Measurements from ENCODE around the gene PLSCR5. TPM values are rescaled to one million over a fixed set of nuclear protein-coding genes. Genes with fewer than 3 reads are reported as not detected.

PLSCR5 gene
- polyA plus RNA-seq, 2 donors = not detected

DNA sequence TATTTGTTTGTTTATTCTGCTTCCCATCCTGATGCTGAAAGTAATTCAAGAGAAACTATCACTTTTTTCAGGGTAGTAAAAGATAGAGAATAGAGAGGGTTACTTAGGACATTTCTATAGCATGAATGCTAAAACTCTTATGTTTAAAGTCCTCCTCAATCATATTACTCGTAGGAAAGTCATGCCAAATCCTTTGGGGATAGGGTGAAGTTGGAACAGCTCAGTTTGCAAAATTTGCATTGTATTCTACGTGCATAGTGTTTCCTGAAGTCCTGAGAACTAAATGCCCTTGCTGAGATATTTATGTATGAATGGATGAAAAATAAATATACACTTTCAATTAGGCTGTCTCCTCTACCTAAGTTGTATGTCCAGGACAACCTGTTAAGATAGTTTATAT, 14.6 kb downstream of the PLSCR5 start:
- Histone ChIP-seq H3K27ac (ENCODE audit: low read depth in 2 of 2, low read length in 1 of 2) (no peak overlapping the region), H3K4me3 (ENCODE audit: low read depth in 1 of 2, low read length in 2 of 2) (no peak overlapping the region), H3K36me3 (ENCODE audit: control insufficient read depth in 2 of 2, insufficient read depth in 2 of 2, low read length in 1 of 2) (no peaks in the 10 kb centered on the region), H3K27me3 (ENCODE audit: control insufficient read depth in 1 of 2, insufficient read depth in 2 of 2, low read length in 2 of 2) (no peaks in the 10 kb centered on the region), H3K4me1 (ENCODE audit: control insufficient read depth in 2 of 2, insufficient read depth in 2 of 2, low read length in 1 of 2) (no peaks in the 10 kb centered on the region), H3K9me3 (ENCODE audit: control insufficient read depth in 2 of 2, insufficient read depth in 1 of 2, low read depth in 1 of 2, low read length in 1 of 2) (no peaks in the 10 kb centered on the region)
- WGBS, 2 donors = 50 to 52% methylated on average over 2 of the region's 2 CpGs

DNA sequence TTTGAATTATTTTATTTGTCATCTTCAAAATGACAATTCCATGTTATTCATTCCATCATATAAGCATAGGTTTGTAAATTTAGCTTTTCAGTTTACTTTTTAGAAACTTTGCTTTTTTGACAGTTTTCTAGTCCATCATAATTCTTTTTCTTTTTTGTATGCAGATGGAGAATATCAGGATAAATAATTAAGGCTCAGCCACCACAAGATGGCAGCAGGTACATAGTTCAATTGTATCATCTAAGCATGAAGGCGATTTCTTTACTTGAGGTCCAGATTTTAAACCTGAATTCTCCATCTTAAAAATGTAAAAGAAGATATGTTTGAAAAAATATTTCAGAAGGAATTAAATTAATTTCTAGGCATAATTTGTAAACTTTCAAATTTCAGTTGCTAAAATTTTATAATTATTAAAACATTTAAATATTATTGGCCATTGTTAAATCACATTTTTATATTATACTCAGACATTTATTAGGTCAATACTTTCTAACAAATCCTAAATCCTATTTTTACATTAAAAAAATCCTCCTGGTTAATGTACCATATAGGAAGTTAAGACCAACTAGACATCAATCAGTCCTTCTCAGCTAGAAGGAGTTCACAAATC, 15.1 kb downstream of the PLSCR5 start:
- Histone ChIP-seq H3K36me3 (ENCODE audit: control insufficient read depth in 2 of 2, insufficient read depth in 2 of 2, low read length in 1 of 2) (no peaks in the 10 kb centered on the region), H3K27ac (ENCODE audit: low read depth in 2 of 2, low read length in 1 of 2) (no peak overlapping the region), H3K4me3 (ENCODE audit: low read depth in 1 of 2, low read length in 2 of 2) (no peak overlapping the region), H3K9me3 (ENCODE audit: control insufficient read depth in 2 of 2, insufficient read depth in 1 of 2, low read depth in 1 of 2, low read length in 1 of 2) (no peaks in the 10 kb centered on the region), H3K4me1 (ENCODE audit: control insufficient read depth in 2 of 2, insufficient read depth in 2 of 2, low read length in 1 of 2) (no peaks in the 10 kb centered on the region), H3K27me3 (ENCODE audit: control insufficient read depth in 1 of 2, insufficient read depth in 2 of 2, low read length in 2 of 2) (no peaks in the 10 kb centered on the region)
- 2 to 5% methylated on average over 1 of the region's 1 CpG for WGBS, 2 donors

DNA sequence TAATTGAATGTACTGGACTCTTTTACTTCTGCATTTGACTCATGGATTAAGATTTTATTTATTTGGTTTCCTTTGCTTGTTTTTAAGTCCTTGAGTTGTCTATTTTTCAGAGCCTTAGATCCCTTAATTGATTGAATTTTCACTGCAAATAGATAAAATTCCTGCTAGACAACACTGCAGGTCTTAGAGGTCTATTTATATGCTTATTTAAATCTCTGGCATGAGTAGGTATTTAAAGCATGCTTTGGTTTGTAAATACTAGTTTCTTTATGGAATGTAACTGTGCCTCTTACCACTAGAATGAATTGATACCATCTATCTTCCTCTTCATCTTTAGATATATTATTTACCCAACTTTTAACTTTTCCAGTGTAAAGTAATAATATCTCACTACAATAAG, 20.0 kb downstream of the PLSCR5 start:
- Histone ChIP-seq H3K27ac (ENCODE audit: low read depth in 2 of 2, low read length in 1 of 2) (no peak overlapping the region), H3K9me3 (ENCODE audit: control insufficient read depth in 2 of 2, insufficient read depth in 1 of 2, low read depth in 1 of 2, low read length in 1 of 2) (peaks cover 0 to 3% of the 10 kb centered on the region in 2 donors), H3K4me1 (ENCODE audit: control insufficient read depth in 2 of 2, insufficient read depth in 2 of 2, low read length in 1 of 2) (peaks cover 2% of the 10 kb centered on the region in 2 donors), H3K4me3 (ENCODE audit: low read depth in 1 of 2, low read length in 2 of 2) (no peak overlapping the region), H3K36me3 (ENCODE audit: control insufficient read depth in 2 of 2, insufficient read depth in 2 of 2, low read length in 1 of 2) (no peaks in the 10 kb centered on the region), H3K27me3 (ENCODE audit: control insufficient read depth in 1 of 2, insufficient read depth in 2 of 2, low read length in 2 of 2) (no peaks in the 10 kb centered on the region)

DNA sequence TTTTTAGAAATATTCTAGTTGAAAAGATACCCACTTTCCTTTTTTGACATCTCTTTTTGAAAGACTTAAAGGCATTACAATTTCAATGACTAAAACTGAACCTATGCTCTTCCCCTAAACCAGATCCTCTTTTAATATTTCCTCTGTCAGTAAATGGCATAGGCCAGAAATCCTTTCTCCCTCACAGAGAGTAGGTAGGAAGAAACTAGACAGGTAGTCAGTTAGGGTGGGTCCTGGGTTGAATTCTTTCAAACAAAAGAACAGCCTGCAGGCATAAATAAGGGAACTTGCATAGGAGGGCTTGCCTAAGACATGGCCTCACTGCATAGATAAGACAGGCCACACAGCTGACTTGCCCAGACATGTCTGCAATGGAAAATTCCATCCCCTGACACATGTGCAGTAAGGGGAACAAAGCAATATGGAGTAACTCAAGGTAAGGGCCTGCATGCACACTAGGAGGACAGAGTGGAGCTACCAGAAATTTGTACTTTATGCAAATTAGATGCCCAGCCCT, 23.1 kb downstream of the PLSCR5 start:
- H3K4me1 ChIP-seq (ENCODE audit: control insufficient read depth in 2 of 2, insufficient read depth in 2 of 2, low read length in 1 of 2) = peaks cover 2% of the 10 kb centered on the region in 2 donors
- no peaks in the 10 kb centered on the region for H3K36me3 ChIP-seq (ENCODE audit: control insufficient read depth in 2 of 2, insufficient read depth in 2 of 2, low read length in 1 of 2)
- no peaks in the 10 kb centered on the region for H3K27me3 ChIP-seq (ENCODE audit: control insufficient read depth in 1 of 2, insufficient read depth in 2 of 2, low read length in 2 of 2)
- H3K9me3 ChIP-seq (ENCODE audit: control insufficient read depth in 2 of 2, insufficient read depth in 1 of 2, low read depth in 1 of 2, low read length in 1 of 2) = peaks cover 0 to 3% of the 10 kb centered on the region in 2 donors
- no peak overlapping the region for H3K27ac ChIP-seq (ENCODE audit: low read depth in 2 of 2, low read length in 1 of 2)
- H3K4me3 ChIP-seq (ENCODE audit: low read depth in 1 of 2, low read length in 2 of 2) = no peak overlapping the region

DNA sequence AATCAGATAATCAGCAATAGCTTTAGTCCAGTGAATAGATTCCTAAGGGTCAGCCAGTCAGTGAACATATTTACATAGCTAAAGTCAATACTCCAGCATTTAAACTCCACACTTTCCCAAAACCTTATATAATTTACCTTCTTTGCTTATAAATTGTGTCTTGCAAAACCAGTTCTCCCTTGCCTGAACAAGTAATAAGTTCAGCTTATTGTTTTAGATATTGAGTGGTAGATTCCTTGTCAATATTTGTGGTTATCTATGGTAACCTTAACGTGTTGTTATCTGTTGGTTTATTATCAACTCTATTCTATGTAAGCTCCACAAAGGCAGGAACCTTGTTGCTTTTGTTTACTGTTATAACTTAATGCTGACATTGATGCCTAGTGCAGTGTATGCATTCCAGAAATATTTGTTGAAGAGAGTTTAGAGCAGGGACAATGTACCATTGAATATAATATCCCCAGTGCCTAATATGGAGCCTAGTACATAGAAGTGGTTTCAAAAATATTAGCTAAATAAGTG, 24.0 kb downstream of the PLSCR5 start:
- no peaks in the 10 kb centered on the region for H3K27me3 ChIP-seq (ENCODE audit: control insufficient read depth in 1 of 2, insufficient read depth in 2 of 2, low read length in 2 of 2)
- WGBS, 2 donors = 25 to 33% methylated on average over 1 of the region's 1 CpG
- H3K4me3 ChIP-seq (ENCODE audit: low read depth in 1 of 2, low read length in 2 of 2) = no peak overlapping the region
- H3K27ac ChIP-seq (ENCODE audit: low read depth in 2 of 2, low read length in 1 of 2) = no peak overlapping the region
- H3K4me1 ChIP-seq (ENCODE audit: control insufficient read depth in 2 of 2, insufficient read depth in 2 of 2, low read length in 1 of 2) = peaks cover 2% of the 10 kb centered on the region in 2 donors
- peaks cover 0 to 3% of the 10 kb centered on the region in 2 donors for H3K9me3 ChIP-seq (ENCODE audit: control insufficient read depth in 2 of 2, insufficient read depth in 1 of 2, low read depth in 1 of 2, low read length in 1 of 2)
- H3K36me3 ChIP-seq (ENCODE audit: control insufficient read depth in 2 of 2, insufficient read depth in 2 of 2, low read length in 1 of 2) = no peaks in the 10 kb centered on the region

DNA sequence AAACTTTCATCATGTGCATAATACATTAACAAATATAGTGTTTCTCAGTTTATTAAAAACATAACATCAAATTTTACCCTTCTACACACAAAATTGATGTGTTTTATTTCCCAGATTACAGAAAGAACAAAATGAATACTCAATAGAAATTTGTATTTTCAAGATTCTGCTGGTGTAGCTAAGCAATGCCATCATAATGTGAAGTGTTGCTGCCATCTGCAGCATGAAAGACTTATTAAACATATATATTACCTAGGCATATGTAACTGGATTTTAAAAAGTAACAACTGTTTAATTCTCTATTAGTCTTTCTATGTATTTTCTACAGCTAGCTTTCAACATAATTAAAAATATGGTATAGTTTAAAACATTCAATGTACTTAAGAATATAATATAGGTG, 27.5 kb downstream of the PLSCR5 start:
- Histone ChIP-seq H3K9me3 (ENCODE audit: control insufficient read depth in 2 of 2, insufficient read depth in 1 of 2, low read depth in 1 of 2, low read length in 1 of 2) (no peaks in the 10 kb centered on the region), H3K27ac (ENCODE audit: low read depth in 2 of 2, low read length in 1 of 2) (no peak overlapping the region), H3K27me3 (ENCODE audit: control insufficient read depth in 1 of 2, insufficient read depth in 2 of 2, low read length in 2 of 2) (no peaks in the 10 kb centered on the region), H3K4me1 (ENCODE audit: control insufficient read depth in 2 of 2, insufficient read depth in 2 of 2, low read length in 1 of 2) (peaks cover 2% of the 10 kb centered on the region in 2 donors), H3K4me3 (ENCODE audit: low read depth in 1 of 2, low read length in 2 of 2) (no peak overlapping the region), H3K36me3 (ENCODE audit: control insufficient read depth in 2 of 2, insufficient read depth in 2 of 2, low read length in 1 of 2) (no peaks in the 10 kb centered on the region)

DNA sequence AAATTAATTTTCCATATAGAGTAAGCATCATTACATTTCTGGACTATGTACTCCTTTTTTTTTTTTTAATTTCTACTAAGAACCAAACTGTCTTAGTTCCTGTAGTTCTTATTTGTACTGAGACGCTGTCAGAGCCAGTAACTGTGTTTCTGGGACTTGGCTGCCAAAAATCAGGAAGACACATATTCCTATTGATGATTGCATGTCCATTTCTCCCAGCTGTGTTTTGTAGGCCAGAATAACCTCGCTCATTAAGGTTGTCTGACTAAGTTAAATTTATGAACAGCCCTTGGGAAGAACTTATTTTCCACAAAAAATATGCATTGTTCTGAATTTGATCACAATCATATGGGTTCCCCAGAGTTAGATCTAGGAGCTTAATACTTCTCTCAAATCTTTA, 29.5 kb downstream of the PLSCR5 start:
- H3K36me3 ChIP-seq (ENCODE audit: control insufficient read depth in 2 of 2, insufficient read depth in 2 of 2, low read length in 1 of 2) = no peaks in the 10 kb centered on the region
- H3K4me3 ChIP-seq (ENCODE audit: low read depth in 1 of 2, low read length in 2 of 2) = no peak overlapping the region
- no peak overlapping the region for H3K27ac ChIP-seq (ENCODE audit: low read depth in 2 of 2, low read length in 1 of 2)
- H3K4me1 ChIP-seq (ENCODE audit: control insufficient read depth in 2 of 2, insufficient read depth in 2 of 2, low read length in 1 of 2) = no peaks in the 10 kb centered on the region
- H3K9me3 ChIP-seq (ENCODE audit: control insufficient read depth in 2 of 2, insufficient read depth in 1 of 2, low read depth in 1 of 2, low read length in 1 of 2) = no peaks in the 10 kb centered on the region
- H3K27me3 ChIP-seq (ENCODE audit: control insufficient read depth in 1 of 2, insufficient read depth in 2 of 2, low read length in 2 of 2) = no peaks in the 10 kb centered on the region
- WGBS, 2 donors = 85 to 86% methylated on average over 2 of the region's 2 CpGs

DNA sequence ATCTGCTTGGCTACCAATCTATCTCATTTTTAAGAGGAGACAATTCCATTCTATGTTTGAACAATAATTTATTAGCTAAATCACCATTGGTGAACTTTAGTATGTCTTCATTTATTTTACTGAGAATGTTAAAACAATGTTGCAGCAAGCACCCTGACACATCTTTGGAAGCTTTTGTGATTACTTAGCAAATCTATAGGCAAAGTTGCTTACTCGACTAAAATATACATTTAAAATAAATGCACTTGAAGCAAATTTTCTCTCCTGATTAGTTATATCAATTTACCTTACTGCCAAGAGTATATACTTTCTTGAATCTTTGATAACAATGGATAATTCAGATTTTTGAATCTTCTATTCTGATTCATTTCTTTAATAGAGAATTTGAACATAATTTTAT, 31.0 kb downstream of the PLSCR5 start:
- no peaks in the 10 kb centered on the region for H3K9me3 ChIP-seq (ENCODE audit: control insufficient read depth in 2 of 2, insufficient read depth in 1 of 2, low read depth in 1 of 2, low read length in 1 of 2)
- no peak overlapping the region for H3K4me3 ChIP-seq (ENCODE audit: low read depth in 1 of 2, low read length in 2 of 2)
- no peaks in the 10 kb centered on the region for H3K27me3 ChIP-seq (ENCODE audit: control insufficient read depth in 1 of 2, insufficient read depth in 2 of 2, low read length in 2 of 2)
- no peaks in the 10 kb centered on the region for H3K4me1 ChIP-seq (ENCODE audit: control insufficient read depth in 2 of 2, insufficient read depth in 2 of 2, low read length in 1 of 2)
- H3K27ac ChIP-seq (ENCODE audit: low read depth in 2 of 2, low read length in 1 of 2) = no peak overlapping the region
- WGBS, 2 donors = 63 to 67% methylated on average over 1 of the region's 1 CpG
- no peaks in the 10 kb centered on the region for H3K36me3 ChIP-seq (ENCODE audit: control insufficient read depth in 2 of 2, insufficient read depth in 2 of 2, low read length in 1 of 2)

DNA sequence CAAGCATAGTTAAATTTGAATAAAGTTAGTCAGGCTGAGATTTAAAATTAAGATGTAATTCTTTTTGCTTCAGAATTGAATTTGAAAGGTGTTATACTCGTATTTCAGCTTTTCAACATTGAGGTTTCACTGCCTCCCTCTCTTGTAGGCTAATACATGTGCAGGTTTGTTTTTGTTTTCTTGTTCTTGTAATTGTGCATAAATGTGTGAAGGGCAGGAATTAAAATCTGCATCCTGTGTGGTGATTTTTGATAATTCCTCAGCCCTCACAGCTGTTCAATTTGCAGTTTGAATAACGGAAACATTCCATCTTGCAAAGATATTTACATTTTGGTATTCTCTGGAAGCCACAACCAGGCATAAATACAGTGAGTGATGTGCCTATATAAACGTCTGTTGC, 35.8 kb downstream of the PLSCR5 start:
- WGBS, 2 donors = 42 to 65% methylated on average over 3 of the region's 3 CpGs
- Histone ChIP-seq H3K4me3 (ENCODE audit: low read depth in 1 of 2, low read length in 2 of 2) (no peak overlapping the region), H3K4me1 (ENCODE audit: control insufficient read depth in 2 of 2, insufficient read depth in 2 of 2, low read length in 1 of 2) (no peaks in the 10 kb centered on the region), H3K36me3 (ENCODE audit: control insufficient read depth in 2 of 2, insufficient read depth in 2 of 2, low read length in 1 of 2) (no peaks in the 10 kb centered on the region), H3K9me3 (ENCODE audit: control insufficient read depth in 2 of 2, insufficient read depth in 1 of 2, low read depth in 1 of 2, low read length in 1 of 2) (no peaks in the 10 kb centered on the region), H3K27me3 (ENCODE audit: control insufficient read depth in 1 of 2, insufficient read depth in 2 of 2, low read length in 2 of 2) (no peaks in the 10 kb centered on the region), H3K27ac (ENCODE audit: low read depth in 2 of 2, low read length in 1 of 2) (no peak overlapping the region)

DNA sequence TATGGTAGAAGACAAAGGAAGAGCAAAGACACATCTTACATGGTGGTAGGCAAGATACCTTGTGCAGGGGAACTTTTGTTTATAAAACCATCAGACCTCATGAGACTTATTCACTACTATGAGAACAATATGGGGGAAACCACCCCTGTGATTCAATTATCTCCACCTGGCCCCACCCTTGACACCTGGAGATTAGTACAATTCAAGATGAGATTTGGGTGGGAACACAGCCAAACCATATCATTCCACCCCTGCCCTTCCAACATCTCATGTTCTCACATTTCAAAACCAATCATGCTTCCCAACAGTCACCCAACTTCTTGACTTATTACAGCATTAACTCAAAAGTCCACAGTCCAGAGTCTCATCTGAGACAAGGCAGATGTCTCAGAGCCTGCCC, 39.0 kb downstream of the PLSCR5 start:
- H3K4me3 ChIP-seq (ENCODE audit: low read depth in 1 of 2, low read length in 2 of 2) = no peak overlapping the region
- no peak overlapping the region for H3K27ac ChIP-seq (ENCODE audit: low read depth in 2 of 2, low read length in 1 of 2)
- no peaks in the 10 kb centered on the region for H3K9me3 ChIP-seq (ENCODE audit: control insufficient read depth in 2 of 2, insufficient read depth in 1 of 2, low read depth in 1 of 2, low read length in 1 of 2)
- H3K27me3 ChIP-seq (ENCODE audit: control insufficient read depth in 1 of 2, insufficient read depth in 2 of 2, low read length in 2 of 2) = no peaks in the 10 kb centered on the region
- no peaks in the 10 kb centered on the region for H3K4me1 ChIP-seq (ENCODE audit: control insufficient read depth in 2 of 2, insufficient read depth in 2 of 2, low read length in 1 of 2)
- H3K36me3 ChIP-seq (ENCODE audit: control insufficient read depth in 2 of 2, insufficient read depth in 2 of 2, low read length in 1 of 2) = no peaks in the 10 kb centered on the region

Measured in esophagus (tissue), 2 donors.